Endothelial cell of umbilical vein (primary cell): Measurements from ENCODE around the gene SCAF1. TPM values are rescaled to one million over a fixed set of nuclear protein-coding genes. Genes with fewer than 3 reads are reported as not detected.

ENCODE experiments used
- BruUV-seq: library from RNA; stranded (reverse); fragments of 400-500 nt; replicated peaks from 2 replicates; lab custom pipeline; 2021; lab: Mats Ljungman, UMichigan
- CTCF ChIA-PET: fragments of 300-600, 350-600 bp; sonication (Branson Sonifier 250); formaldehyde crosslinking; loops from one replicate; lab custom pipeline; 2021; ENCODE audit warnings: antibody characterized with exemption, inconsistent platforms; lab: Charles Lee
- POLR2A ChIA-PET: fragments of 300-600, 350-600 bp; sonication (Branson Sonifier 250); formaldehyde crosslinking; loops from one replicate; lab custom pipeline; 2021; ENCODE audit warnings: antibody characterized with exemption, inconsistent platforms; lab: Charles Lee
- DNase-seq: peaks from one replicate; pipeline ENCODE4 v3.0.0-alpha.2; 2011; ENCODE audit warnings: low read depth, low spot score
- FAIRE-seq: peaks from 2 replicates; lab custom pipeline; 2011; peaks lifted over from hg19 to GRCh38; lab: Jason Lieb, UNC
- H2AFZ ChIP-seq: 2 replicates; pipeline ENCODE4 v1.6.0; 2012; ENCODE audit warnings: low read depth, low read length, control low read depth, inconsistent platforms
- H3K27ac ChIP-seq: 2 replicates; pipeline ENCODE4 v1.5.1; 2011; ENCODE audit warnings: low read depth, mild to moderate bottlenecking, control low read depth, low read length, moderate library complexity; ENCODE audit not compliant: insufficient read depth
- H3K27me3 ChIP-seq, 2 experiments: 2 replicates each; pipeline versions ENCODE4 v1.6.0 to v1.6.1; 2011; ENCODE audit warnings: low read length in 2 of 2, mixed read lengths in 1 of 2; ENCODE audit not compliant: control insufficient read depth in 2 of 2, insufficient read depth in 2 of 2
- H3K36me3 ChIP-seq, 2 experiments: 2 replicates in 1 of 2; 3 replicates in 1 of 2; pipeline ENCODE4 v1.5.1; 2011; ENCODE audit warnings: low read length in 2 of 2, mild to moderate bottlenecking in 1 of 2, moderate library complexity in 1 of 2; ENCODE audit not compliant: control insufficient read depth in 2 of 2, insufficient read depth in 2 of 2; ENCODE audit errors: extremely low read depth in 1 of 2
- H3K4me1 ChIP-seq: 3 replicates; pipeline ENCODE4 v1.5.1; 2011; ENCODE audit warnings: mild to moderate bottlenecking, low read length; ENCODE audit not compliant: control insufficient read depth, insufficient read depth; ENCODE audit errors: extremely low read depth
- H3K4me2 ChIP-seq: 2 replicates; pipeline ENCODE4 v1.6.1; 2011; ENCODE audit warnings: low read length, control low read depth, mixed read lengths; ENCODE audit not compliant: insufficient read depth
- H3K4me3 ChIP-seq, 3 experiments: fragments of 200-600 bp in 1 of 3; sonication (generic), shearing (Covaris generic) in 1 of 3; replicated peaks in 1 of 3; 2 replicates each; pipeline ENCODE4 v1.5.1; 2011 to 2016; ENCODE audit warnings: control low read depth in 3 of 3, low read length in 3 of 3, mild to moderate bottlenecking in 2 of 3, inconsistent platforms in 1 of 3, low read depth in 1 of 3, moderate library complexity in 1 of 3; ENCODE audit not compliant: insufficient read depth in 1 of 3
- H3K79me2 ChIP-seq: 2 replicates; pipeline ENCODE4 v1.6.0; 2012; ENCODE audit warnings: low read length, inconsistent platforms; ENCODE audit not compliant: control insufficient read depth, insufficient read depth
- H3K9ac ChIP-seq: replicated peaks from 2 replicates; pipeline ENCODE3; 2011; ENCODE audit warnings: low read length, control low read depth; ENCODE audit not compliant: insufficient read depth; ENCODE audit errors: extremely low read depth
- H3K9me1 ChIP-seq: replicated peaks from 3 replicates; pipeline ENCODE4 v1.6.0; 2011; ENCODE audit warnings: mild to moderate bottlenecking, low read length; ENCODE audit not compliant: control insufficient read depth, insufficient read depth; ENCODE audit errors: extremely low read depth
- H3K9me3 ChIP-seq: replicated peaks from 2 replicates; pipeline ENCODE4 v1.5.1; 2012; ENCODE audit warnings: low read length, inconsistent platforms; ENCODE audit not compliant: control insufficient read depth, insufficient read depth
- H4K20me1 ChIP-seq: replicated peaks from 2 replicates; pipeline ENCODE3; 2011; ENCODE audit warnings: mild to moderate bottlenecking, low read length; ENCODE audit not compliant: control insufficient read depth, insufficient read depth; ENCODE audit errors: extremely low read depth
- CTCF ChIP-seq, 2 donors: IDR thresholded peaks; 1 replicate in 1 of 2; 2 replicates in 1 of 2; pipeline ENCODE4 v1.5.1; 2011; ENCODE audit warnings: low read length in 2 of 2, mild to moderate bottlenecking in 2 of 2, moderate library complexity in 2 of 2, control low read depth in 1 of 2, inconsistent platforms in 1 of 2, low read depth in 1 of 2; ENCODE audit not compliant: insufficient read depth in 1 of 2; ENCODE audit errors: extremely low read depth in 1 of 2
- EZH2 ChIP-seq: IDR thresholded peaks from 2 replicates; pipeline ENCODE4 v1.6.1; 2012; ENCODE audit warnings: borderline replicate concordance, low read depth, mild to moderate bottlenecking, moderate library complexity, low read length, inconsistent platforms; ENCODE audit not compliant: severe bottlenecking
- FOS ChIP-seq: IDR thresholded peaks from 2 replicates; pipeline ENCODE4 v1.6.1; 2011; ENCODE audit warnings: mild to moderate bottlenecking, low read length, moderate library complexity, borderline replicate concordance; ENCODE audit not compliant: insufficient read depth
- GATA2 ChIP-seq: IDR thresholded peaks from 2 replicates; pipeline ENCODE4 v1.7.0; 2011; ENCODE audit warnings: low read depth, mild to moderate bottlenecking, moderate library complexity, mixed read lengths, low read length; ENCODE audit not compliant: insufficient read length, insufficient read depth
- JUN ChIP-seq: IDR thresholded peaks from 2 replicates; pipeline ENCODE4 v1.6.1; 2011; ENCODE audit warnings: borderline replicate concordance, low read depth; ENCODE audit not compliant: insufficient read length, insufficient read depth
- MYC ChIP-seq: IDR thresholded peaks from one replicate; pipeline ENCODE4 v1.6.1; 2011; ENCODE audit warnings: mild to moderate bottlenecking, low read depth, low read length
- POLR2A ChIP-seq: IDR thresholded peaks from 2 replicates; pipeline ENCODE4 v1.6.1; 2012; ENCODE audit warnings: low read depth, mild to moderate bottlenecking, control low read depth, low read length
- POLR2AphosphoS5 ChIP-seq: IDR thresholded peaks from 2 replicates; pipeline ENCODE4 v1.6.1; 2012; ENCODE audit warnings: low read depth, mild to moderate bottlenecking, control low read depth, low read length, moderate library complexity; ENCODE audit not compliant: insufficient read depth
- dilution Hi-C: fragments of 300-500 bp; cut with MboI; formaldehyde crosslinking; loops from one replicate; pipeline ENCODE4 v1.15.0; 2019; ENCODE audit warnings: low sequenced_read_pairs; ENCODE audit not compliant: extremely low pct_ligation_motif_present
- intact Hi-C: fragments of 100-400 bp; cut with micrococcal nuclease; formaldehyde crosslinking; loops from one replicate; pipeline ENCODE4 v1.10.0; 2022
- polyA plus RNA-seq, 4 experiments: library from polyadenylated mRNA; depleted of rRNA in 3 of 4; stranded (reverse) in 3 of 4; unstranded in 1 of 4; fragments of >200 nt; gene quantifications; 2 replicates each; pipeline versions ENCODE4 v1.2.1 to v1.2.3, GENCODE V29; 2011 to 2012; ENCODE audit warnings: missing spikeins in 1 of 4
- total RNA-seq: library from RNA; stranded (reverse); gene quantifications from 2 replicates; pipeline ENCODE4 v1.2.3, GENCODE V29; 2021
- TF ChIP-seq, protein P1 (sequence below): IDR thresholded peaks from 2 replicates; pipeline ENCODE4 v1.6.1; 2011; ENCODE audit not compliant: insufficient read depth, insufficient read length

The SCAF1 gene
- total and polyA plus RNA-seq, 2 donors (not counting 3 experiments of a cell fraction or from before 2014, with no cell fraction given) = 13.3 to 75.8 TPM

GRCh38 chr19:49615861-49616260 is 26.1 kb upstream of the SCAF1 start:
- Histone ChIP-seq H3K27ac (no peak overlapping the region), H3K79me2 (peaks cover 24% of the 10 kb centered on the region), H3K4me1 (peaks cover 23% of the 10 kb centered on the region), H3K9me3 (no peaks in the 10 kb centered on the region), H4K20me1 (no peaks in the 10 kb centered on the region), H2AFZ (no peak overlapping the region), H3K9me1 (no peaks in the 10 kb centered on the region), H3K27me3 (no peaks in the 10 kb centered on the region), H3K4me2 (no peak overlapping the region), H3K36me3 (peaks cover 2 to 25% of the 10 kb centered on the region in 2 experiments), H3K9ac (no peak overlapping the region), H3K4me3 (no peak overlapping the region)
- intact Hi-C loops = loop anchor here (2.0 kb wide), 1 partner anchor 61 kb away; the partner anchor contains the start of gene PRMT1
- TF ChIP-seq EZH2 = no peak
- no peak for TF ChIP-seq JUN
- TF ChIP-seq CTCF (IDR thresholded peaks at IDR 0.05; ENCODE audit: extremely low read depth in 1 of 2, insufficient read depth in 1 of 2, low read depth in 1 of 2, low read length in 2 of 2) = no peak
- TF ChIP-seq POLR2AphosphoS5 = no peak
- no peak for TF ChIP-seq GATA2
- no peak for TF ChIP-seq POLR2A
- TF ChIP-seq MYC = no peak
- TF ChIP-seq, protein P1, sequence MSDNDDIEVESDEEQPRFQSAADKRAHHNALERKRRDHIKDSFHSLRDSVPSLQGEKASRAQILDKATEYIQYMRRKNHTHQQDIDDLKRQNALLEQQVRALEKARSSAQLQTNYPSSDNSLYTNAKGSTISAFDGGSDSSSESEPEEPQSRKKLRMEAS = no peak
- TF ChIP-seq FOS = no peak
- no peak for DNase-seq
- CTCF ChIA-PET = no interaction called here
- FAIRE-seq = no peak
- POLR2A ChIA-PET = no interaction called here
- dilution Hi-C loops = no loop called here
- no TSS peak for BruUV-seq
